Gastrocnemius medialis (tissue), 4 donors: Measurements from ENCODE around the gene CDK13.

Source experiments
- CTCF ChIP-seq, 5 experiments: fragments of 450-650 bp in 3 of 5; fragments of 200-600 bp in 2 of 5; sonication (generic) in 2 of 5; IDR thresholded peaks in 4 of 5; conservative IDR thresholded peaks in 1 of 5; 1 replicate in 4 of 5; 2 replicates in 1 of 5; pipeline ENCODE4 v1.5.1; 2016 to 2019; ENCODE audit warnings: antibody characterized with exemption in 5 of 5, mild to moderate bottlenecking in 3 of 5, moderate library complexity in 3 of 5
- POLR2A ChIP-seq, 2 donors: fragments of 450-650 bp; IDR thresholded peaks; one replicate each; pipeline ENCODE4 v1.6.1; 2017; ENCODE audit warnings: antibody characterized with exemption in 2 of 2, mild to moderate bottlenecking in 2 of 2, moderate library complexity in 2 of 2

- TF ChIP-seq POLR2A (IDR thresholded peaks at IDR 0.05) (peak; percentile 56 to 74), CTCF (IDR thresholded peaks at IDR 0.05 in 4 of 5, conservative IDR thresholded peaks at IDR 0.05 in 1 of 5) (peak; percentile 88 to 100 (median 96))
Observed at GRCh38 chr7:40134428-40135316, 184.6 kb downstream of the CDK13 start, which contains the start of the genes MPLKIP and SUGCT.
